Measurements from ENCODE around the gene RANBP3L.
"Not testable (repeated sequence)": the region's sequence is repeated elsewhere in the genome, so short reads cannot be mapped to it uniquely, and the experiment has no call there.

RANBP3L gene, protein sequence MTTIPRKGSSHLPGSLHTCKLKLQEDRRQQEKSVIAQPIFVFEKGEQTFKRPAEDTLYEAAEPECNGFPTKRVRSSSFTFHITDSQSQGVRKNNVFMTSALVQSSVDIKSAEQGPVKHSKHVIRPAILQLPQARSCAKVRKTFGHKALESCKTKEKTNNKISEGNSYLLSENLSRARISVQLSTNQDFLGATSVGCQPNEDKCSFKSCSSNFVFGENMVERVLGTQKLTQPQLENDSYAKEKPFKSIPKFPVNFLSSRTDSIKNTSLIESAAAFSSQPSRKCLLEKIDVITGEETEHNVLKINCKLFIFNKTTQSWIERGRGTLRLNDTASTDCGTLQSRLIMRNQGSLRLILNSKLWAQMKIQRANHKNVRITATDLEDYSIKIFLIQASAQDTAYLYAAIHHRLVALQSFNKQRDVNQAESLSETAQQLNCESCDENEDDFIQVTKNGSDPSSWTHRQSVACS

DNA sequence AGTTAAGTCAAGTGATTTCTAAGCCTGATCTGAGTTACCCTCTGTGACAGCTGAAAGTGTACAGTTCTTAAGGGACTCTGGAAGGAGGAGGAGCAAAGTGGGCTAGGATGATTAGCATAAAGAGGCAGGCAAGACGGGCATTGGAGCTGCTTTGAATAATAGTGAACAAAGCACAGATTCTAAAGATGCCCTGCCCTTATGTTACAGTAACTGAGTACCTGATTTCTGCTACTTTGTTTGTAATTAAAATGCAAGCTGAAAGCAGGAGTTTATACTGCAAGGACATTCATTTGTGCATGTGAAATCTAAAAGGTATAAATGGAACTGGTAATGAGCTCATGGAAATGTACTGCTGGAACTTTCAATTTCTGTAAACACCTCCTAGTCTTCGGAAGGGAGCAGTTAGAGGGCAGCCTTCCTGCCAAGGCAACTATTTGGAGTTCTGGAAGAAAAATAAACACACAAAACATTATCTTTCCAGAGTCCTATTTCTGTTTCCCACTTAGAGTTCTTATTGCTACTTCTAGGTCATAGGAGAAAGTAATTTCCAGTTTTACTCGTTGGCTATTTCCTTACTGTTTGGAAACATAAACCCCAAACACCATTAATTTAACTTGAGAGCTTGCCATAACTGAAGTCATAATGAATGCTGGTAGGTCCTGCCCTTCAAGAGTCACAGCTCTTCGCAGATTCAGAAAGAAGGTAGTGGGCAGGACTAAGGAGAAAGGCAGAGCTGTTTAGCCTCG, at the start of gene RANBP3L:
Gene RANBP3L (minus strand): TSS at position 45 of the 746 bp plus-strand sequence. CDS start 486 bp downstream, outside the sequence.
- DNase-seq, result no peak

DNA sequence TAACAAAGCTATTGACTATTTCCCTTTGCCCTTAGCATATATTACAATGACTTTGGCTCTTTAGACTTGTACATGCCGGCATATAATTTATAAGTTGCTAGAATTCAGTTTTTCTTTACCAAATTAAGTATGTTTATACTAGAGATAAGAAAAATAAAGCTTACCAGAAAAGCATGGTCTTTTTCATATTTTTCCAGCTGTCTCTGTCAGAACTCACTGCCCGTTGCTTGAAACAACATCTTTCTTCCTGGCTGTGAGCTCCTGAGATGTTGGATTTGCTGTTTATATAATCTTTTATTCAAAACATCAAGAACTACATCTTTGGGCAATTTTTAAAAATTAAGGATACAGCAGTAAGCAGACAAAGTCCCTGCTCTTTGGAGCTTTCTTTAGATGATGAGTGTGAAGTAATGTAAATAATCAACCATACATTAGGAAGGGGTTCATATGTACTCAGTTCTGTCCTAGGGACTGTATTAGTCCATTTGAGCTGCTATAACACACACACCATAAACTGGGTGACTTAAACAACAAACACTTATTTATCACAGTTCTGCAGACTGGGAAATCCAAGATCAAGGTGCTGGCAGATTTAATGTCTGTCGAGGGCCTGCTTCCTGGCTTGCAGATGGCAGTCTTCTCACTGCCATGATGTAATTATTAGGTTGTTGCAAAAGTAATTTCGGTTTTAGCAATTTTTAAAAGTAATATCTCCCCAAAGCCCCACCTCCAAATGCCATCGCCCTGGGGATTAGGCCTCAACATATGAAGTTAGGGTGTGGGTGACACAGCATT, 45.4 kb upstream of the RANBP3L start:
- no peak for DNase-seq

DNA sequence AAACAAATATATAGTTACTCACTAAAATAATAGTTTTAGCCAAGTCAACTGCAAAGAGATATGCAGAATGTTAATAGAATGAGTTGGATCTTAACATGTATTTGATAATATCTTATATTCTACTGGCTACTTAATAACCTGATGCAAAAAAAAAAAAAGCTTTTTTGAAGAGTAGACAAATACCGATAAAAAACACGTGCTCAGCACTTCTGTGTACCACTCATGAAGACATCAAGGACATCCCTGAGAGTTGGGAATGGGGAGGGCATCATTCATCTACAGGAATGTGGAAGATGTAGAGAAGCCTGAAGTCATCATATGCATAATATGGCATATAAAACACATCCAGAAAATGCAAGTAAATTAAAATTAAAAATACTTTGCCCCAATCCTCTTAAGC, 43.2 kb upstream of the RANBP3L start:
- no peak for DNase-seq

DNA sequence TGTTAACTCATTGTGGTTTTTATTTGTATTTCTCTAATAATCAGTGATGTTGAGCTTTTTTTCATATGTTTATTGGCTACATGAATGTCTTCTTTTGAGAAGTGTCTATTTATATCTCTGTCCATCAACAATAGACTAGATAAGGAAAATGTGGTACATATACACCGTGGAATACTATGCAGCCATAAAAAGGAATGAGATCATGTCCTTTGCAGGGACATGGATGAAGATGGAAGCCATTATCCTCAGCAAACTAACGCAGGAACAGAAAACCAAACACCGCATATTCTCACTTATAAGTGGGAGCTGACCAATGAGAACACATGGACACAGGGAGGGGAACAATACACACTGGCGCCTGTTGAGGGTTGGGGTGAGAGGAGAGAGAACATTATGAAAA, 40.0 kb upstream of the RANBP3L start:
- DNase-seq, result not testable (repeated sequence)

DNA sequence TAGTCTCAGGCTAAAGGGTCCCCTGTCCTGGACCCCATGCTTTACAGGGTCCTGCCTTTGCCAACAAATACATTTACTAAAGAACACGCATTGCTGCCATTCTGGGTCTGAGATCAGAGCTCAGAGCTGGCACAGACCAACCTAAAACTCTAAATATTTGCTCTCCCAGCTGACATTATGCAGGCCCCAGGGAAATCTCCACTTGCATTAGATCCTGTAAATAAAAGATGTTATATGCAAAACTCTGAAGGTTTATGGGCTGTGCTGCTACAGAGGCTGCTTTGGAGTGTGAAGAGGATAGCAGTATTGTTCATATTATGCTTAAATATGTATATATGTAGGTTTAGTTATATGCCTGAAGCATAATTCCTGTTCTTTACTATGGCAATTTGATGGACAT, 35.9 kb upstream of the RANBP3L start:
- no peak for DNase-seq

DNA sequence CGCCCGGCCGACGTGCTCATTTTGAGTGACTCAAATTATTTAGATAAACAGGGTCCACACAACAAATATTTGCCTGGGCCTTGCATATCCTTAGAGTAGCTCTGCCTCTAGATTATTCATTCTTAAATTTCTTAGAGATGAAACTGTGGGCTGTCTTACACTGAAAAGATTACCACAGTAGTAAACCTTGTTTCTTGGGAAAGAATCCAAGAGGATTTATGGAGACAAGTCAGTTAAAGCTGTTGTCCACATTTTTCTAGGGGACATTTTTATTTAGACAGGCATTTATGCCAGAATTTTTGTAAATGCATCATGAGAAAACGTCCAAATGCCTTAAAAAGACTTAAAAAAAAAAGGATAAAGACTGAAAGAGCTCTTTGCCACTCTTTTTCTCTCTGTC, 32.6 kb upstream of the RANBP3L start:
- DNase-seq, result no peak

DNA sequence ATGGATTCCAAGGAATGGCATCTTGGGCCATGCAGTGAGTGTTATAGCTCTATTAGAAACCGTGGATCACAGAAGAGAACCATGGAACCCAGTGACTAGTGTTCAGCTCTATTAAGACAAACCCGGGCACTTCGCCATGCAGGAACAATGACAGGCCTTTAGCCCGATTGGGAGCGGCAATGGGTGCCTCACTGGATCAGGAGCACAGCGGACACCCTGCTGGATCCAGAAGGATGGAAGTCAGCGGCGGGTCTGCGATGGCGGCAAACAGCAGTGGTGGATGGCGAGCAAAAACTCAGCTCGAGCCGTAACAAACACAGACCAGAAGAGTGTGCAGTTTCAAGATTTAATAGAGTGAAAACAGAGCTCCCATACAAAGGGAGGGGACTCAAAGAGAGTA, 31.0 kb upstream of the RANBP3L start:
- DNase-seq, result not testable (repeated sequence)

DNA sequence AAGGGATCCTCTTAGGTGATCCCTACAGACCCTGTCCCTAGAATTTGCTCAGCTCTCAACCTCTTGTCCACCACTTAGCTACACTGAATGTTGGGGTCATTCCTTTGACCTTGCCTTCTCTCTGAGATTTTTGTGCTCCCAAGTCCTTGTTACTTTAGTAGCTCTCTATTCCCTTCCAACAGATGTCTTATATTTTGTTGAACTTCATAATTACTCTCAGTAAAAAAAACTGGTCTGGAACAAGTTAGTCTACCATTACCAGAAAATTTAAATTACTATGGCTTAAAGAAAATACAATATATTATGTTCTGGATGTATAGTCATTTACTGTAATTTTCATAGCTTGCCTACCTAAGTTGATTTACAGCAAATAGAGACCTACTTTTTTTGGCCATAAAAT, 23.5 kb upstream of the RANBP3L start:
- DNase-seq, result no peak

DNA sequence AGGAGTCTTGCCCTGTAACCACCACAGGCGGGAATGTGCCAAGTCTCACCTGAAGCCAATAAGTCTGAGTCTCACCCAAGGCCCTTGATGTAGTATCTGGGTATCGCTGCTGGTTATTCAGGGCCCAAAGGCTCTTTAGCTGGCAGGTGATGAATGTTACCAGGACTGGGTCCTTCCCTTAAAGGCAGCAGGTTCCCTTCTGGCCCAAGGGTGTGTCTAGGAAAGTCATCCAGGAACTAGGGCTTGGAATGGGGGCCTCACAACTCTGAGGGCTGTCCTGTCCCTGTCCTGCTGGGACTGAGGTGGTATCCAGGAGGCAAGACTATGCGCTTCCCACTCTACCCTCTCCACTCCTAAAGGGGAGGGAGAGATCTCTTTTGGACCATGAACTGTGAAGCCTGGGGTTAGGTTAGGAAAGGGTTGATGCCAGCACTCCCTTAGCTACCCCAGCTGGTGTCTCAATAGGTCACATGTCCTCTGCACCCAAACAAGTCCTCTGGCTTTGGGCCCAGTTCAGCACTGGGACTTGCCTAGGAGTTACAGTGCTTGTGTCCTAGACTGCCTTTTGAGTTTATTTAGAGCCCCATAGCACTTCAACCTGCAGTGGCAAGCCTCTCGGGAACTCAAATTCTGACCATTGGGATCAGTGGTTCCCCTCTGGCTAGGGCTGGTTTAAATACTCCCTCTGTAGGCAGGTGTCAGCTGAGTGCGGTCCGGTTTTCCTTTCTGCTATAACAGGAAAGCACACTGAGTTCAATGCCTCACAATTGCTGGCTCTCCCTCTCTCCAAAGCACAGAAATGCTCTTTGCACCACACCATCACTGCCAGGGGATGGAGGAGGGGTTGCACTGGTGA, 22.5 kb upstream of the RANBP3L start:
- no peak for DNase-seq

DNA sequence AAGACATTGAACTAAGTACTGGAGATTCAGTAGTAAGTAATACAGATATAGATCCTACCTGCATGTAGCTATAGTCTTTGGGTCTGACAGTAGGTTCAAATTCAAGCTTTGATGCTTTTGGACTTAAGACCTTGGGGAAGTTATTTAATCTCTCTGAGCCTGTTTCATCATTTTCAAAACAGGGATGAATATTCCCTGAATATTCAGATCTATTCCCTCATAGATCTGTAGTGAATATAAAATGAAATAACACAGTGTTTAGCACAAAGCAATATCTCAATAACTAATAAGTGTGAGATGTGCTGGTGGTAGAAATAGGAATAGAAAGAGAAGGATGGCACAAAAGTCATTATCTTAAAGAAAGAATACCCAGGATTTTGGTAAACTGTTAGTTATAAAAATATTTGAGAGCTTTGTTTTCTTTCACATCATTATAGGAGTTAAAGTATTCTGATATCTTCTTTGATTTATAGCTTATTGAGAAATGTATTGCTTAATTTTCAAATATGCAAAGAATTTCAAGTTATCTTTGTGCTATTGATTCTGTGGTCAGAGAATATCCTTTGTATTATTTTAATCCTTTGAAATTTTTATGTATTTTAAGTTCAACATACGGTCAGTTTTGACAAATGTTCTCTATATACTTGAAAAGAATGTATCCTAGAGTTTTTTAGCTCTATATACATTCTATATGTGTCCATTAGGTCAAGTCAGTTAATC, 11.4 kb upstream of the RANBP3L start:
- DNase-seq, result no peak

DNA sequence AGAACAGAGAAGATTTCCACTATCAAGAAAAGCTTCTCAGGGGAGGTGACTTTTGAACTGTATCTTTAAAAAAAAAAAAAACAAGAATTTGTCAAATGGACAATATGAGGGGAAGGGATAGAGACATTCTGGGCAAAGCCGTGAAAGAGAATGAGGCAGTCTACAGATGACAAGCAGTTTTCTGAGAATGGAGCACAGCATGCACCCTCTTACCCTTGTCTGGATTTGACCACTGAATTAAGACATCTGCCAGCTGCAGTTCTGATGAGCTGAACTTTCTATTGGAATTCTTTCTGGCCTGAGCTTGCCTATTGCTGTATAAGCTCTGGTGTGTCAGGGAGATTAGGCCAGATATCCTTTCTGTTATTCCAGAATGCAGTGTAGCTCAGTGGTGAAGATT, 10.3 kb upstream of the RANBP3L start:
- no peak for DNase-seq

DNA sequence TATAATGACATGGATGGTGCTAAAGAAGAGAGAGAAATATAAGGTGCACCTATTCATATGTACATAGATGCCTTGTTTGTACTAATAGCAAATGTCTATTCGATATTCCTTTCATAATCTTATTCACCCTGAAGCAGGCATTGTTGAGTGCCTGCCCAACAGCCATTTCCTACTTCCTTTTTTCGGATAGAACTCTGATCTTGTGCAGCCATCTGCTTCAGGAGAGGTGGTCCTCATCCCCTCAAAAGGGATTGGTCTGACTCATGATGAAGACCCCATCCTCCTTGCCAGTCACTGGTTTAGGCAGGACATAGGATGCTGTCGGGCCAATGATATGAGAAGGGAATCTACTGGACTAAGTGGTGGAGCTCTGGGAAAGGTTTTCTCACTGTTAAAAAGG, 8.4 kb upstream of the RANBP3L start:
- no peak for DNase-seq

DNA sequence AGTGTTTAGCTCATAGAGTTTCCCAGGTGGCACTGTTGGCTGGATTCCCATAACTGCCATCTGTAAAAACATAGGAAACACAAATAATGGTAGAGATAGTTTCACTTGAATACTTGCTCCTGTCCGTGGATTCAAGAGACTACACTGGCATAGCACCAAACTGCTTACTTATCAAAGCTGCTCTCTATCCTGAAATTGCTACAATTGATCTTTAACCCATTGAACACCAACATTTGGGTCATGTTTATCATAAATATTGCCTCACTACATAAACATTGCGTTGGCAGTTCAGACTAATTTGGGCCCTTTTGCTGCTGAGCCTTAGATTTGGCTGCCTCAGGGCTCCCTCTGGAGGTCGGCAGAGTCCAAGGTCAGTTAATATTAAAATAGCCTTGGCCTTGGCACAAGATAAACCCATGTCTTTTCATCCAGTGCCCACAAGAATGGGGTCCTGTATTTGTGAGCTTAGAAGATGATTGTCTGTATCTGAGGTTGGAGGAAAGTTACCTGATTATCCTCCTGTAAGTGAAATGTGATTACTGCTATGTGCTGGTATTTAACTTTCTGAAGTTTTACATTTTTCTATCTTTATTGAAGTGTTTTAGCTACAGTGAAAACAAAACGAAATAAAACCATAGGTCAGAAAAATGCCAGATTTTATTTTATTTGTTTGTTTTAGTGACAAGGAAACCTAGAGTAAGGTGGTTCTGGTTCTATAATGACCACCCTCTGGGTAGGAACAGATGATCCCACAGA, 4.0 kb upstream of the RANBP3L start:
- DNase-seq, result peak; percentile 55 to 62

DNA sequence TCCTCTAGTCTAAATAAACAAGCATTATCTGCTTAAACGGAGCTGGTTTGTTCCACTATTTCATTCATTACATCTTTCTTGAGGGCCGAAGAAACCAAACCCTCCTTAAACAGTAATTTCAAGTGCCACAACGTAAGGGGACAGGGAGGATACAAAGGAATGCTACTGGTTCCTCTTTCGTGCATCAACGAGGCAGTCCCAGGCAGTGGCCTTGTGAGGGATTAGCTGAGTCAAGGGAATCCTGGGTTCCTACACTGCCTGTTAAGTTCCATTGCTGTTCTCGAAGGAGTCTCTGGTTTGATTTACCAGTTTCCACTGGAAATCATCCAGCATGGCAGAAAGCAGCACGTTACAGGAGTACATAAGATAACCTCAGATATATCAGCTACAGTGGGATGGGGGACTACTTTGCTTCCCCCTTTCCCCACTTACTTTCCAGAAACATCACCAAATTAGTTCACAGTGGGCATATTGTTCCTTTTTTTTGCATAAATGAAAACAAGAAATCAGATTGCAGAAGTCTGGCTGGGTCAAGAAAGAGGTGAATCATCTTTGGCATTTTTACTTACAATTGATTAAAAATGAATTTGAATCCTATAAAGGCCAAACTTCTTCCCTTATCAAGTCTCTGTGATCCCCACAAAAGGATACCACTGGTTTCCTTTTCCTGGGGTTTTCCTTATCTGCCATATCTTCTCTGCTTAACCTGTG, 2.5 kb upstream of the RANBP3L start:
- DNase-seq, result no peak

DNA sequence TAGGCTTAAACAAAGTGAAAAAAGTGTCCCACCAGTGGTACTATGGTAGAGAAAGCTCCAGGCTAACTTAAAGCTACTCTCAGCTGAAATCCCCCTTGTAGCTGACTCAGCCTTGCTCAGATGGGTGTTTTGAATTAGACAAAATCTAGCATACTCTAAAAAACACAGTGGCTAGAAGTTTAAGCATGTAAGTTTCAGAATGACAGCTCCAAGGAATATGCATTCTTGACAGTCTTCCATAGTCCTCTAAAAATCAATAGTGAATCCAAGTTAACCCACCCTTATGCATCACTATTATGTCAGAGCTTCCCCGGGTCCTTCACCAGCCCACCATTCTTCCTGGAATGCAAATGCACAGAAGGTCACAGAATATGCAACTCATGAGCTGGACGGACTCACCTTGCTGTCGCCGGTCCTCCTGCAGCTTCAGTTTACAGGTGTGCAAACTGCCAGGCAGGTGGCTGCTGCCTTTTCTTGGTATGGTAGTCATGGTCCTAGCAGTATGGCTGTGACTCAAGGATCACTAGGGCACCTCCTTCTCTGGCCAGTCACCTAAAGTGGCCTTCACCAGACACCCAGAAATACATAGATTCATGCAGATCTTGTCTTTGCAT, 668 bp downstream of the RANBP3L start:
- no peak for DNase-seq

DNA sequence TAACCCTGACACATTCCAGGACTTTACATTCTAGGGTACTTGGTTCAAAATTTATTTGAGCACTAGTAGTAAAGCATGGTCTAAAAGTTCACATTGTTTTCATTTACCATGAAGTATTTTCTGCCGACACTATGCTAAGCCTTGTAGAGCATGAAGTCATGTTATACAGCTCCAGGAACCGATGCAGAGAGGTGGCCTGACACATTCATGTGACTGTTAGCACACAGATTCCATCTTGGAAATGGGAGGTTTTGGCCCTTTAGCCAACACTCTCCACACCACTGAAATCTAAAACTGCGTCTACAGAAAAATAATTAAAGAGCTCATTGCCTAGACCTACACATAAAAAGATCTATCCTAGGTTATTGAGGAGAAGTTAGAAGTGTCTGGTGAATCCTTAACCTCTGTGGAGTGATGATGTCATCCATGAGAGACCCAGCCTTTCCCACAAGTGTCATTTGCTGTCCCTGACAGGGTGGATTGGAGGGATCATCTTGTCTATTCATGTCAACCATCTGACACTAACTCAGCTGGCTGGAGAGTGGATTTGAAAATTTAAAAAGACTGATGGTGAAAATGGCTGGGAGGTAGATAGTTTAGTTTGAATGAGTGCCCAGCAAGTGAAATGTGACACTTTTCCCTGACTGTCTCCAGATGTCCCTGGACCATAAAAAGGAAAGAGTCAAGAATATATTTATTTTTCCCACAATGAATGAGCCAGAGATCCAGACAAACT, 1.3 kb downstream of the RANBP3L start:
- no peak for DNase-seq

DNA sequence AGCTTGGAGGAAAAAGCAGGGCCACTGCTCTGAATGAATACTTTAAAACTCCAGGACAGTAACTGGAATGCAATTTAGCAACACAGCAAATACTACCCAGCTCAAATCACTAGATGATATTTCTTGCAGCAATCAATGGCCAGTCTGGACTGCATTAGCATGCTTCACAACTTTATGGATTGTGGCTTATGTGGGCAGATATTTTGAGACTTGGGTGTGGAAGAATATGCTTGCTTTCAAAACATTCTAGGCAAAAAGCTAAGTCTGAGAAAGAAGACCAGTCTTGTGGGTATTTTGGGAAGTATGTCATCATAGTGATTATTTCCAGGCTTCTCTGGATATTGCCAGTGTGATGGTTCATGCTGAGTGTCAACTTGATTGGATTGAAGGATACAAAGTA, 3.1 kb downstream of the RANBP3L start:
- no peak for DNase-seq

DNA sequence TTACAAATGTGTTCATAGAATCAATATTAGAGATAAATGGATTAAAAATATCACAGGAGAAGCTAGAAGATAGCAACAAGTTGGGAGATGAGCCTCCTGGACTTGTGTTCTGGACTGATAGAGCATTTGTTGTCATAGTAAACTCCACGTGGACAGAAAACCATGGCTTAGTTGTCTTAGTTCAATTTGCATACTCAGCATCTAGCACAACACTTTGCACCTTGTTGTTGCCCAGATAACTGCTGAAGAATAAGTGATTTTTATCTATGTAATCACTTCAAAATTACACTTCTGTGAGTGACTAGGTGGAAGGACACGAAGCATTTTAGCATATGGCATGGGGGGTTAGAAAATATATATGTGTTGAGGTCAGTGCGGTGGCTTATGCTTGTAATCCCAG, 4.0 kb downstream of the RANBP3L start:
- DNase-seq, result no peak
